HG02973 (cell line): ENCODE data around the gene IFT52.

Experiments used
- ATAC-seq: cut with Tn5 transposase; IDR thresholded peaks from one replicate; pipeline ENCODE4 v1.9.1; 2021; ENCODE audit warnings: moderate library complexity; ENCODE audit not compliant: unreplicated experiment

The IFT52 gene

GRCh38 chr20:43689165-43689564 is 98.4 kb downstream of the IFT52 start:
- ATAC-seq = no peak

GRCh38 chr20:43690943-43691598 is 100.3 kb downstream of the IFT52 start:
- ATAC-seq = no peak

GRCh38 chr20:43691928-43692524 is 101.3 kb downstream of the IFT52 start:
- ATAC-seq = no peak

- ATAC-seq = no peak
Measured at GRCh38 chr20:43694763-43695162, 104.0 kb downstream of the IFT52 start.

- ATAC-seq = no peak
Measured at GRCh38 chr20:43695571-43695970, 104.8 kb downstream of the IFT52 start.
